HepG2 (cell line): ENCODE data around the gene RASA3. TPM values are rescaled to one million over a fixed set of nuclear protein-coding genes. Genes with fewer than 3 reads are reported as not detected.

Source experiments
- ATAC-seq: fragments of 200-7000 bp; cut with Tn5 transposase; 3 replicates; pipeline ENCODE4 v1.9.1; 2020; ENCODE audit warnings: mild to moderate bottlenecking, moderate library complexity
- BruUV-seq: library from RNA; stranded (reverse); fragments of 400-500 nt; replicated peaks from 2 replicates; lab custom pipeline; 2021; lab: Mats Ljungman, UMichigan
- CTCF ChIA-PET: fragments of 300-600 bp; formaldehyde crosslinking; extraction: SDS; loops from one replicate; lab custom pipeline; 2021; ENCODE audit warnings: low total read pairs, inconsistent platforms, low intra/inter-chr PET ratio; lab: Yijun Ruan, JAX
- POLR2A ChIA-PET: fragments of 350-600 bp; sonication (Branson Sonifier 250); formaldehyde crosslinking; loops from one replicate; lab custom pipeline; 2020; ENCODE audit warnings: antibody characterized with exemption, inconsistent platforms; lab: Yijun Ruan, JAX
- DNase-seq: peaks from one replicate; pipeline ENCODE4 v3.0.0-alpha.2; 2015; ENCODE audit warnings: low spot score
- FAIRE-seq: peaks from 3 replicates; lab custom pipeline; 2011; peaks lifted over from hg19 to GRCh38; lab: Jason Lieb, UNC
- H2AFZ ChIP-seq: one replicate; pipeline ENCODE4 v1.6.1; 2011; ENCODE audit warnings: low read length, inconsistent platforms
- H3K27ac ChIP-seq: fragments of 300-600 bp; 3 replicates; pipeline ENCODE4 v1.8.0; 2011; ENCODE audit warnings: mixed run types, mild to moderate bottlenecking, mixed read lengths, low read length, inconsistent platforms; ENCODE audit not compliant: insufficient read depth; ENCODE audit errors: extremely low read length
- H3K27me3 ChIP-seq, 2 experiments: fragments of 200-600 bp in 1 of 2; 2 replicates in 1 of 2; 3 replicates in 1 of 2; pipeline versions ENCODE4 v1.6.0 to v1.8.0; 2011; ENCODE audit warnings: low read length in 2 of 2, mild to moderate bottlenecking in 2 of 2, moderate library complexity in 2 of 2, inconsistent platforms in 1 of 2; ENCODE audit not compliant: insufficient read depth in 2 of 2, control insufficient read depth in 1 of 2
- H3K36me3 ChIP-seq, 2 experiments: fragments of 200-600 bp in 1 of 2; replicated peaks in 1 of 2; 2 replicates in 1 of 2; 3 replicates in 1 of 2; pipeline versions ENCODE4 v1.5.1 to v1.8.0; 2011; ENCODE audit warnings: low read length in 2 of 2, inconsistent platforms in 1 of 2; ENCODE audit not compliant: insufficient read depth in 2 of 2, control insufficient read depth in 1 of 2
- H3K4me1 ChIP-seq: 2 replicates; pipeline ENCODE4 v1.5.1; 2012; ENCODE audit warnings: low read length, inconsistent platforms; ENCODE audit not compliant: insufficient read depth
- H3K4me2 ChIP-seq: 2 replicates; pipeline ENCODE4 v1.6.0; 2011; ENCODE audit warnings: low read depth, low read length, inconsistent platforms
- H3K4me3 ChIP-seq, 3 experiments: fragments of 200-600 bp in 1 of 3; sonication (generic), shearing (Covaris generic) in 1 of 3; replicated peaks in 1 of 3; 2 replicates each; pipeline ENCODE4 v1.5.1; 2011 to 2016; ENCODE audit warnings: low read length in 3 of 3, inconsistent platforms in 2 of 3, low read depth in 2 of 3, mild to moderate bottlenecking in 2 of 3, control low read depth in 1 of 3, mixed read lengths in 1 of 3; ENCODE audit not compliant: insufficient read depth in 1 of 3
- H3K79me2 ChIP-seq: one replicate; pipeline ENCODE4 v1.6.1; 2011; ENCODE audit warnings: low read length, inconsistent platforms; ENCODE audit not compliant: insufficient read depth
- H3K9ac ChIP-seq: 2 replicates; pipeline ENCODE4 v1.6.0; 2011; ENCODE audit warnings: mild to moderate bottlenecking, low read depth, low read length, inconsistent platforms; ENCODE audit not compliant: insufficient read depth
- H3K9me3 ChIP-seq: 2 replicates; pipeline ENCODE4 v1.5.1; 2012; ENCODE audit warnings: mild to moderate bottlenecking, low read length
- H4K20me1 ChIP-seq: 2 replicates; pipeline ENCODE4 v1.6.0; 2011; ENCODE audit warnings: inconsistent platforms, mild to moderate bottlenecking, low read length, moderate library complexity; ENCODE audit not compliant: insufficient read depth
- BHLHE40 ChIP-seq: IDR thresholded peaks from 2 replicates; pipeline ENCODE4 v1.6.1; 2011; ENCODE audit warnings: low read length, improper control_type of control experiment
- FOSL2 ChIP-seq: sonication (generic); formaldehyde crosslinking; IDR thresholded peaks from 2 replicates; pipeline ENCODE4 v1.4.0; 2020; ENCODE audit warnings: missing genetic modification reagents
- HNRNPLL ChIP-seq: fragments of 200-400 bp; formaldehyde crosslinking; IDR thresholded peaks from 2 replicates; pipeline ENCODE4 v1.6.1; 2017; ENCODE audit warnings: mild to moderate bottlenecking, low read depth, low read length; ENCODE audit not compliant: poor library complexity, severe bottlenecking
- NFE2 ChIP-seq: sonication (generic); formaldehyde crosslinking; IDR thresholded peaks from 2 replicates; pipeline ENCODE4 v1.4.0; 2020; ENCODE audit warnings: missing genetic modification reagents
- RAD51 ChIP-seq: fragments of 450-650 bp; IDR thresholded peaks from 2 replicates; pipeline ENCODE4 v1.6.1; 2016; ENCODE audit warnings: borderline replicate concordance
- ZNF234 ChIP-seq: sonication (generic); formaldehyde crosslinking; conservative IDR thresholded peaks from 2 replicates; pipeline ENCODE4 v1.5.1; 2020; ENCODE audit warnings: mild to moderate bottlenecking, missing genetic modification reagents
- ZNF484 ChIP-seq: sonication (generic); formaldehyde crosslinking; IDR thresholded peaks from 2 replicates; pipeline ENCODE4 v1.5.1; 2020; ENCODE audit warnings: mild to moderate bottlenecking, low read depth, missing genetic modification reagents, borderline replicate concordance
- WGBS: methylation state at CpG from one replicate; pipeline ENCODE4 v1.1.6; 2017; ENCODE audit warnings: low lambda C conversion rate; 5-methylcytosine and 5-hydroxymethylcytosine counted together
- in situ Hi-C: cut with HindIII; loops from 2 replicates; pipeline ENCODE4 v1.10.0; 2017; ENCODE audit warnings: low pct_unique_long_range_greater_than_20kb; ENCODE audit not compliant: extremely low pct_ligation_motif_present
- intact Hi-C: fragments of 100-400 bp; cut with micrococcal nuclease; formaldehyde crosslinking; loops from one replicate; pipeline ENCODE4 v1.10.0; 2022; ENCODE audit not compliant: unreplicated experiment
- polyA plus RNA-seq, 8 experiments: library from polyadenylated mRNA; depleted of rRNA in 3 of 8; stranded (reverse) in 7 of 8; unstranded in 1 of 8; fragments of >200 nt; fragmentation: Illumina TruSeq in 4 of 8; extraction: Trizol in 4 of 8; gene quantifications; 2 replicates each; pipeline versions ENCODE4 v1.2.1 to v1.2.3, GENCODE V29; 2011 to 2016; ENCODE audit warnings: low read depth in 4 of 8, missing spikeins in 1 of 8, mixed read lengths in 1 of 8; ENCODE audit not compliant: insufficient read depth in 1 of 8
- total RNA-seq, 5 experiments: library from RNA; depleted of rRNA; stranded (reverse); fragments of >200 nt; fragmentation: Illumina TruSeq; extraction: Trizol; gene quantifications; 2 replicates each; pipeline ENCODE4 v1.2.3, GENCODE V29; 2016; ENCODE audit warnings: low read depth in 1 of 5
- TF ChIP-seq, protein P1 (sequence below), 2 experiments: sonication (generic) in 1 of 2; formaldehyde crosslinking in 1 of 2; IDR thresholded peaks; 2 replicates each; pipeline versions ENCODE4 v1.5.1 to v1.6.1; 2011 to 2020; ENCODE audit warnings: borderline replicate concordance in 1 of 2, low read depth in 1 of 2, low read length in 1 of 2, mild to moderate bottlenecking in 1 of 2, missing genetic modification reagents in 1 of 2, moderate library complexity in 1 of 2
- TF ChIP-seq, protein P2 (sequence below): sonication (generic); formaldehyde crosslinking; conservative IDR thresholded peaks from 2 replicates; pipeline ENCODE4 v1.8.0; 2022; ENCODE audit warnings: missing genetic modification reagents

Gene RASA3
- total and polyA plus RNA-seq, 2 of the 13 experiments (the other 11 are each of a cell fraction or from before 2014, with no cell fraction given), result 0.05 TPM; not detected in 1

DNA sequence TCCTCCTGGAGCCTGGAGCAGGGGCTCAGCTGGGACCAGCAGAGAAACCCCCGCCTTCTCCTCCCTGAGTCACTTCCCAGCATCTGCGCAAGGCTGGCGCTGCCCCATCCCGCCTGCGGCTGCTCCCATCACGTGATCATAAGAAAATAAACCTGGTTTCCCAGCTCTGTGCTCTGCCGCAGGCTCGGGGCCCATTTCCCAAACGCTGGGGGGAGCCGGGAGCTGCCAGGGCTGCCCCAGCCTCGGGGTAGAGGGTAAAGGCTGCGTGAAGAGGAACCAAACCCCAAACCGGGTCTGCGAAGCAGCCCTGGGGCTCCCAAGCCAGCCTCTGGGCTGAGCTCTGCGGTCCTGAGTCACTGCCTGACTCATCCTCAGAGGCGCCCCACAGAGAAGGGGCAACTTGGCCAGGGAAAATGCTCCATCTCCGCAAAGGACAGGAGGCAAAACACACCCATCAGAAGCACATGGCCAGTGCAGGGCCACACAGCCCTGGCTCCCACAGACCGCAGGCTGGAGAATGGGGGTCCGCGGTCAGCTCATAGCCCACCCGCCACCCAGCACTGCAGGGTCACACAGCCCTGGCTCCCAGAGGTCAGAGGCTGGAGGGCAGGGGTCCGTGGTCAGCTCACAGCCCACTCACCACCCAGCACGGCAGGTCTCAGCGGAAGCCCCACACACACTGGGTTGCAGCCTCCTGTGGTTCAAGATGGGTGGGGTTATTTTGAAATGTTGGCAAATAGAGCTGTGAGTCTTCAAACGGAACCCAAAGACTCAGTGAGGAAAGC lies 67.1 kb downstream of the RASA3 start:
- TF ChIP-seq RAD51, result peak; percentile 80
- TF ChIP-seq FOSL2 (CRISPR knock-in tag), result peak; percentile 86
- TF ChIP-seq ZNF484 (CRISPR knock-in tag), result no peak
- TF ChIP-seq, protein P1, sequence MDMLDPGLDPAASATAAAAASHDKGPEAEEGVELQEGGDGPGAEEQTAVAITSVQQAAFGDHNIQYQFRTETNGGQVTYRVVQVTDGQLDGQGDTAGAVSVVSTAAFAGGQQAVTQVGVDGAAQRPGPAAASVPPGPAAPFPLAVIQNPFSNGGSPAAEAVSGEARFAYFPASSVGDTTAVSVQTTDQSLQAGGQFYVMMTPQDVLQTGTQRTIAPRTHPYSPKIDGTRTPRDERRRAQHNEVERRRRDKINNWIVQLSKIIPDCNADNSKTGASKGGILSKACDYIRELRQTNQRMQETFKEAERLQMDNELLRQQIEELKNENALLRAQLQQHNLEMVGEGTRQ (IDR thresholded peaks at IDR 0.05; ENCODE audit: low read depth, low read length), result peak; percentile 76
- TF ChIP-seq, protein P1 (CRISPR knock-in tag; IDR thresholded peaks at IDR 0.05; ENCODE audit: borderline replicate concordance), result peak; percentile 78; the same call in 1 of the 2 replicates
- TF ChIP-seq ZNF234 (CRISPR knock-in tag), result no peak
- peak; percentile 67; the same call in 1 of the 2 replicates for TF ChIP-seq BHLHE40
- TF ChIP-seq, protein P2, sequence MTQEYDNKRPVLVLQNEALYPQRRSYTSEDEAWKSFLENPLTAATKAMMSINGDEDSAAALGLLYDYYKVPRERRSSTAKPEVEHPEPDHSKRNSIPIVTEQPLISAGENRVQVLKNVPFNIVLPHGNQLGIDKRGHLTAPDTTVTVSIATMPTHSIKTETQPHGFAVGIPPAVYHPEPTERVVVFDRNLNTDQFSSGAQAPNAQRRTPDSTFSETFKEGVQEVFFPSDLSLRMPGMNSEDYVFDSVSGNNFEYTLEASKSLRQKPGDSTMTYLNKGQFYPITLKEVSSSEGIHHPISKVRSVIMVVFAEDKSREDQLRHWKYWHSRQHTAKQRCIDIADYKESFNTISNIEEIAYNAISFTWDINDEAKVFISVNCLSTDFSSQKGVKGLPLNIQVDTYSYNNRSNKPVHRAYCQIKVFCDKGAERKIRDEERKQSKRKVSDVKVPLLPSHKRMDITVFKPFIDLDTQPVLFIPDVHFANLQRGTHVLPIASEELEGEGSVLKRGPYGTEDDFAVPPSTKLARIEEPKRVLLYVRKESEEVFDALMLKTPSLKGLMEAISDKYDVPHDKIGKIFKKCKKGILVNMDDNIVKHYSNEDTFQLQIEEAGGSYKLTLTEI (CRISPR knock-in tag), result no peak
- peak; percentile 51 for TF ChIP-seq HNRNPLL
- TF ChIP-seq NFE2 (CRISPR knock-in tag), result 0 out of 2 replicates have a peak, but pooled peaks have one; percentile 22
- TF ChIP-seq, all 625 proteins: peak for 6
- WGBS, result 14% methylated on average over 9 of the region's 25 CpGs
- no peaks in the 10 kb centered on the region for H3K79me2 ChIP-seq
- no peaks in the 10 kb centered on the region for H3K9me3 ChIP-seq
- DNase-seq (peak; percentile 16), FAIRE-seq (no peak), ATAC-seq (peak; percentile 77)
- H3K36me3 ChIP-seq, result no peaks in the 10 kb centered on the region
- no peaks in the 10 kb centered on the region for H4K20me1 ChIP-seq
- H3K27me3 ChIP-seq, result peaks cover 9 to 50% of the 10 kb centered on the region in 2 experiments
- H3K9ac ChIP-seq, result no peak overlapping the region
- no peak overlapping the region for H2AFZ ChIP-seq
- CTCF ChIA-PET, result no interaction called here
- H3K27ac ChIP-seq, result no peak overlapping the region
- H3K4me2 ChIP-seq, result peak overlapping the region; percentile 53
- POLR2A ChIA-PET, result no interaction called here
- in situ Hi-C loops (no loop called here), intact Hi-C loops (no loop called here)
- BruUV-seq, result no TSS peak
- H3K4me1 ChIP-seq, result peaks cover 18% of the 10 kb centered on the region
- H3K4me3 ChIP-seq, result peak overlapping the region in 1 of 3 experiments; percentile 36; a peak in 1 of 6 replicates
